Endothelial cell of umbilical vein (primary cell): Measurements from ENCODE around the gene HDAC3. TPM values are rescaled to one million over a fixed set of nuclear protein-coding genes. Genes with fewer than 3 reads are reported as not detected.

ENCODE experiments used
- BruUV-seq: library from RNA; stranded (reverse); fragments of 400-500 nt; replicated peaks from 2 replicates; lab custom pipeline; 2021; lab: Mats Ljungman, UMichigan
- CTCF ChIA-PET: fragments of 300-600, 350-600 bp; sonication (Branson Sonifier 250); formaldehyde crosslinking; loops from one replicate; lab custom pipeline; 2021; ENCODE audit warnings: antibody characterized with exemption, inconsistent platforms; lab: Charles Lee
- POLR2A ChIA-PET: fragments of 300-600, 350-600 bp; sonication (Branson Sonifier 250); formaldehyde crosslinking; loops from one replicate; lab custom pipeline; 2021; ENCODE audit warnings: antibody characterized with exemption, inconsistent platforms; lab: Charles Lee
- DNase-seq: peaks from one replicate; pipeline ENCODE4 v3.0.0-alpha.2; 2011; ENCODE audit warnings: low read depth, low spot score
- FAIRE-seq: peaks from 2 replicates; lab custom pipeline; 2011; peaks lifted over from hg19 to GRCh38; lab: Jason Lieb, UNC
- H2AFZ ChIP-seq: 2 replicates; pipeline ENCODE4 v1.6.0; 2012; ENCODE audit warnings: low read depth, low read length, control low read depth, inconsistent platforms
- H3K27ac ChIP-seq: 2 replicates; pipeline ENCODE4 v1.5.1; 2011; ENCODE audit warnings: low read depth, mild to moderate bottlenecking, control low read depth, low read length, moderate library complexity; ENCODE audit not compliant: insufficient read depth
- H3K27me3 ChIP-seq, 2 experiments: 2 replicates each; pipeline versions ENCODE4 v1.6.0 to v1.6.1; 2011; ENCODE audit warnings: low read length in 2 of 2, mixed read lengths in 1 of 2; ENCODE audit not compliant: control insufficient read depth in 2 of 2, insufficient read depth in 2 of 2
- H3K36me3 ChIP-seq, 2 experiments: 2 replicates in 1 of 2; 3 replicates in 1 of 2; pipeline ENCODE4 v1.5.1; 2011; ENCODE audit warnings: low read length in 2 of 2, mild to moderate bottlenecking in 1 of 2, moderate library complexity in 1 of 2; ENCODE audit not compliant: control insufficient read depth in 2 of 2, insufficient read depth in 2 of 2; ENCODE audit errors: extremely low read depth in 1 of 2
- H3K4me1 ChIP-seq: 3 replicates; pipeline ENCODE4 v1.5.1; 2011; ENCODE audit warnings: mild to moderate bottlenecking, low read length; ENCODE audit not compliant: control insufficient read depth, insufficient read depth; ENCODE audit errors: extremely low read depth
- H3K4me2 ChIP-seq: 2 replicates; pipeline ENCODE4 v1.6.1; 2011; ENCODE audit warnings: low read length, control low read depth, mixed read lengths; ENCODE audit not compliant: insufficient read depth
- H3K4me3 ChIP-seq, 3 experiments: fragments of 200-600 bp in 1 of 3; sonication (generic), shearing (Covaris generic) in 1 of 3; replicated peaks in 1 of 3; 2 replicates each; pipeline ENCODE4 v1.5.1; 2011 to 2016; ENCODE audit warnings: control low read depth in 3 of 3, low read length in 3 of 3, mild to moderate bottlenecking in 2 of 3, inconsistent platforms in 1 of 3, low read depth in 1 of 3, moderate library complexity in 1 of 3; ENCODE audit not compliant: insufficient read depth in 1 of 3
- H3K79me2 ChIP-seq: 2 replicates; pipeline ENCODE4 v1.6.0; 2012; ENCODE audit warnings: low read length, inconsistent platforms; ENCODE audit not compliant: control insufficient read depth, insufficient read depth
- H3K9ac ChIP-seq: replicated peaks from 2 replicates; pipeline ENCODE3; 2011; ENCODE audit warnings: low read length, control low read depth; ENCODE audit not compliant: insufficient read depth; ENCODE audit errors: extremely low read depth
- H3K9me1 ChIP-seq: replicated peaks from 3 replicates; pipeline ENCODE4 v1.6.0; 2011; ENCODE audit warnings: mild to moderate bottlenecking, low read length; ENCODE audit not compliant: control insufficient read depth, insufficient read depth; ENCODE audit errors: extremely low read depth
- H3K9me3 ChIP-seq: replicated peaks from 2 replicates; pipeline ENCODE4 v1.5.1; 2012; ENCODE audit warnings: low read length, inconsistent platforms; ENCODE audit not compliant: control insufficient read depth, insufficient read depth
- H4K20me1 ChIP-seq: replicated peaks from 2 replicates; pipeline ENCODE3; 2011; ENCODE audit warnings: mild to moderate bottlenecking, low read length; ENCODE audit not compliant: control insufficient read depth, insufficient read depth; ENCODE audit errors: extremely low read depth
- CTCF ChIP-seq, 2 donors: IDR thresholded peaks; 1 replicate in 1 of 2; 2 replicates in 1 of 2; pipeline ENCODE4 v1.5.1; 2011; ENCODE audit warnings: low read length in 2 of 2, mild to moderate bottlenecking in 2 of 2, moderate library complexity in 2 of 2, control low read depth in 1 of 2, inconsistent platforms in 1 of 2, low read depth in 1 of 2; ENCODE audit not compliant: insufficient read depth in 1 of 2; ENCODE audit errors: extremely low read depth in 1 of 2
- EZH2 ChIP-seq: IDR thresholded peaks from 2 replicates; pipeline ENCODE4 v1.6.1; 2012; ENCODE audit warnings: borderline replicate concordance, low read depth, mild to moderate bottlenecking, moderate library complexity, low read length, inconsistent platforms; ENCODE audit not compliant: severe bottlenecking
- FOS ChIP-seq: IDR thresholded peaks from 2 replicates; pipeline ENCODE4 v1.6.1; 2011; ENCODE audit warnings: mild to moderate bottlenecking, low read length, moderate library complexity, borderline replicate concordance; ENCODE audit not compliant: insufficient read depth
- GATA2 ChIP-seq: IDR thresholded peaks from 2 replicates; pipeline ENCODE4 v1.7.0; 2011; ENCODE audit warnings: low read depth, mild to moderate bottlenecking, moderate library complexity, mixed read lengths, low read length; ENCODE audit not compliant: insufficient read length, insufficient read depth
- JUN ChIP-seq: IDR thresholded peaks from 2 replicates; pipeline ENCODE4 v1.6.1; 2011; ENCODE audit warnings: borderline replicate concordance, low read depth; ENCODE audit not compliant: insufficient read length, insufficient read depth
- MYC ChIP-seq: IDR thresholded peaks from one replicate; pipeline ENCODE4 v1.6.1; 2011; ENCODE audit warnings: mild to moderate bottlenecking, low read depth, low read length
- POLR2A ChIP-seq: IDR thresholded peaks from 2 replicates; pipeline ENCODE4 v1.6.1; 2012; ENCODE audit warnings: low read depth, mild to moderate bottlenecking, control low read depth, low read length
- POLR2AphosphoS5 ChIP-seq: IDR thresholded peaks from 2 replicates; pipeline ENCODE4 v1.6.1; 2012; ENCODE audit warnings: low read depth, mild to moderate bottlenecking, control low read depth, low read length, moderate library complexity; ENCODE audit not compliant: insufficient read depth
- dilution Hi-C: fragments of 300-500 bp; cut with MboI; formaldehyde crosslinking; loops from one replicate; pipeline ENCODE4 v1.15.0; 2019; ENCODE audit warnings: low sequenced_read_pairs; ENCODE audit not compliant: extremely low pct_ligation_motif_present
- intact Hi-C: fragments of 100-400 bp; cut with micrococcal nuclease; formaldehyde crosslinking; loops from one replicate; pipeline ENCODE4 v1.10.0; 2022
- polyA plus RNA-seq, 4 experiments: library from polyadenylated mRNA; depleted of rRNA in 3 of 4; stranded (reverse) in 3 of 4; unstranded in 1 of 4; fragments of >200 nt; gene quantifications; 2 replicates each; pipeline versions ENCODE4 v1.2.1 to v1.2.3, GENCODE V29; 2011 to 2012; ENCODE audit warnings: missing spikeins in 1 of 4
- total RNA-seq: library from RNA; stranded (reverse); gene quantifications from 2 replicates; pipeline ENCODE4 v1.2.3, GENCODE V29; 2021
- TF ChIP-seq, protein P1 (sequence below): IDR thresholded peaks from 2 replicates; pipeline ENCODE4 v1.6.1; 2011; ENCODE audit not compliant: insufficient read depth, insufficient read length

Gene HDAC3
- total and polyA plus RNA-seq, 2 donors (not counting 3 experiments of a cell fraction or from before 2014, with no cell fraction given), result 58.5 to 75.5 TPM

- ChIA-PET CTCF (interaction anchor here (1.4 to 1.6 kb wide), 5 partner anchors 7 to 303 kb away, joined by 3 to 6 read pairs (median 4); partner anchors contain the start of genes HDAC3 and RELL2), POLR2A (no interaction called here)
- Histone ChIP-seq H3K4me1 (peaks cover 10% of the 10 kb centered on the region), H3K36me3 (peaks cover 37 to 59% of the 10 kb centered on the region in 2 experiments), H3K27me3 (no peaks in the 10 kb centered on the region), H3K9ac (no peak overlapping the region), H3K79me2 (peaks cover 3% of the 10 kb centered on the region), H3K4me3 (no peak overlapping the region), H2AFZ (no peak overlapping the region), H3K9me1 (no peaks in the 10 kb centered on the region), H3K27ac (peak overlapping the region; percentile 36), H4K20me1 (no peaks in the 10 kb centered on the region), H3K9me3 (no peaks in the 10 kb centered on the region), H3K4me2 (no peak overlapping the region)
- DNase-seq (no peak), FAIRE-seq (no peak)
- TF ChIP-seq POLR2AphosphoS5, result no peak
- no peak for TF ChIP-seq FOS
- no peak for TF ChIP-seq POLR2A
- no peak for TF ChIP-seq GATA2
- no peak for TF ChIP-seq JUN
- TF ChIP-seq CTCF (IDR thresholded peaks at IDR 0.05; ENCODE audit: extremely low read depth in 1 of 2, insufficient read depth in 1 of 2, low read depth in 1 of 2, low read length in 2 of 2), result no peak
- TF ChIP-seq MYC, result no peak
- no peak for TF ChIP-seq EZH2
- TF ChIP-seq, protein P1, sequence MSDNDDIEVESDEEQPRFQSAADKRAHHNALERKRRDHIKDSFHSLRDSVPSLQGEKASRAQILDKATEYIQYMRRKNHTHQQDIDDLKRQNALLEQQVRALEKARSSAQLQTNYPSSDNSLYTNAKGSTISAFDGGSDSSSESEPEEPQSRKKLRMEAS, result no peak
- intact Hi-C loops (no loop called here), dilution Hi-C loops (no loop called here)
- BruUV-seq, result no TSS peak
These were observed 20.8 kb upstream of the HDAC3 start for GRCh38 chr5:141657404-141657803.
